ENCODE results near the gene INF2.
"Not testable (repeated sequence)": the region's sequence is repeated elsewhere in the genome, so short reads cannot be mapped to it uniquely, and the experiment has no call there.

DNA sequence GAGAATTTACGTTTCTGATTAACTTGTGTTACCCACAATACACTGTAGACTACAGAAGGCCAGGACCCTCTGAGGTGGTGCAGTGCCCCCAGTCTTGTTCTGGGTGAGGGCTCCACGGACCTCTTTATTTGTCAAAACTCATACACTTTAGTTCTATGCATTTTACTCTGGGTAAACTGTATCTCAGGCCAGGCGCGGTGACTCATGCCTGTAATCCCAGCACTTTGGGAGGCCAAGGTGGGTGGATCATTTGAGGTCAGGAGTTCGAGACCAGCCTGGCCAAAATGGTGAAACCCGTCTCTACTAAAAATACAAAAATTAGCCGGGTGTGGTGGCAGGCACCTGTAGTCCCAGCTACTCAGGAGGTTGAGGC lies 22.9 kb upstream of the INF2 start:
- TF ChIP-seq POLR2A, POLR2AphosphoS5, TAF1 (IDR thresholded peaks at IDR 0.05; ENCODE audit: low read depth, low read length): not testable (repeated sequence)
